Chondrocyte (in vitro differentiated cells): ENCODE data around the gene C6orf15. TPM values are rescaled to one million over a fixed set of nuclear protein-coding genes. Genes with fewer than 3 reads are reported as not detected.

Experiments used
- DNase-seq: peaks from one replicate; pipeline ENCODE4 v3.0.0; 2021; ENCODE audit warnings: mixed read lengths, low spot score
- H3K27ac Mint-ChIP-seq: one replicate; pipeline ENCODE4 v1.8.0; 2021; ENCODE audit warnings: mild to moderate bottlenecking, moderate library complexity, mixed read lengths; ENCODE audit not compliant: unreplicated experiment
- H3K27me3 Mint-ChIP-seq: 2 replicates; pipeline ENCODE4 v1.8.0; 2021; ENCODE audit warnings: low read depth, mixed read lengths
- H3K36me3 Mint-ChIP-seq: 2 replicates; pipeline ENCODE4 v1.8.0; 2021; ENCODE audit warnings: low read depth, mixed read lengths
- H3K4me1 Mint-ChIP-seq: 2 replicates; pipeline ENCODE4 v1.8.0; 2021; ENCODE audit warnings: low read depth, mild to moderate bottlenecking, mixed read lengths
- H3K4me3 Mint-ChIP-seq: one replicate; pipeline ENCODE4 v1.8.0; 2021; ENCODE audit warnings: mild to moderate bottlenecking, moderate library complexity, mixed read lengths; ENCODE audit not compliant: unreplicated experiment
- H3K9me3 Mint-ChIP-seq: 2 replicates; pipeline ENCODE4 v1.8.0; 2021; ENCODE audit warnings: low read depth, mixed read lengths
- total RNA-seq: library from RNA; stranded (reverse); gene quantifications from 3 replicates; pipeline ENCODE4 v1.2.1, GENCODE V29; 2021
- TF ChIP-seq, protein P1 (sequence below): fragments of 200-600 bp; sonication (generic); IDR thresholded peaks from 2 replicates; pipeline ENCODE4 v1.5.0; 2021; ENCODE audit warnings: antibody characterized with exemption, mild to moderate bottlenecking, moderate library complexity

Gene C6orf15
- total RNA-seq, 1 donor from 2014 or later: 0.37 TPM

DNA sequence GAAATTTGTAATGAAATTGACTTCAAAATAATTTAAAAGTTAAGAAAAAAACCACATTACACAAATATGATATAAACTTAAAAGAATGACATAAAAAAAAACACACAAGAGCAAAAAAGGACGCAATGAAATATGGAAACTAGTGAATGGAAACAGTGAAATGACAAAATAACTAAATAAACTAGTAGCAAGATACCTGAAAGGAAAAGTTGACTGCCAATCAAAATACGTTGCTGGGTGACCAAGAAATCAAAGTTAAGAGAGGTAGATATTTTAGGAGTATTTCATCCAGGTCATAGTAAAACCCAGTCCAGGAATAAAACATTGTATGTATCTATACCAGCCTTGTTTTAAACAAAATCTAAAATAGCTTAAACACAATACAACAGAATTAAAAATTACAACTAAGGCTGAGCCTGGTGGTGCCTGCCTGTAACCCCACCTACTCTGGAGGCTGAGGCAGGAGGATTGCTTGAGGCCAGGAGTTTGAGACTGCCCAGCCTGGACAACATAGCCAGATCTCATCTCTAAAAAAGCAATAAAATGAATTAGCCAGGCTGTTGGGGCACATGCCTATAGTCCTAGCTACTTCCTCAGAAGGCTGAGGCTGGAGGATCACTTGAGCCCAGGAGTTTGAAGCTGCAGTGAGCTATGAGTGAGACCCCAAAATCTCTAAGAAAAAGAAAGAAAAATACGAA is 22.0 kb downstream of the C6orf15 start:
- H3K4me3 Mint-ChIP-seq: no peak overlapping the region
- no peak overlapping the region for H3K27ac Mint-ChIP-seq
- no peak for DNase-seq
- no peaks in the 10 kb centered on the region for H3K9me3 Mint-ChIP-seq
- TF ChIP-seq, protein P1, sequence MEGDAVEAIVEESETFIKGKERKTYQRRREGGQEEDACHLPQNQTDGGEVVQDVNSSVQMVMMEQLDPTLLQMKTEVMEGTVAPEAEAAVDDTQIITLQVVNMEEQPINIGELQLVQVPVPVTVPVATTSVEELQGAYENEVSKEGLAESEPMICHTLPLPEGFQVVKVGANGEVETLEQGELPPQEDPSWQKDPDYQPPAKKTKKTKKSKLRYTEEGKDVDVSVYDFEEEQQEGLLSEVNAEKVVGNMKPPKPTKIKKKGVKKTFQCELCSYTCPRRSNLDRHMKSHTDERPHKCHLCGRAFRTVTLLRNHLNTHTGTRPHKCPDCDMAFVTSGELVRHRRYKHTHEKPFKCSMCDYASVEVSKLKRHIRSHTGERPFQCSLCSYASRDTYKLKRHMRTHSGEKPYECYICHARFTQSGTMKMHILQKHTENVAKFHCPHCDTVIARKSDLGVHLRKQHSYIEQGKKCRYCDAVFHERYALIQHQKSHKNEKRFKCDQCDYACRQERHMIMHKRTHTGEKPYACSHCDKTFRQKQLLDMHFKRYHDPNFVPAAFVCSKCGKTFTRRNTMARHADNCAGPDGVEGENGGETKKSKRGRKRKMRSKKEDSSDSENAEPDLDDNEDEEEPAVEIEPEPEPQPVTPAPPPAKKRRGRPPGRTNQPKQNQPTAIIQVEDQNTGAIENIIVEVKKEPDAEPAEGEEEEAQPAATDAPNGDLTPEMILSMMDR: no peak
- H3K36me3 Mint-ChIP-seq: no peaks in the 10 kb centered on the region
- no peaks in the 10 kb centered on the region for H3K27me3 Mint-ChIP-seq
- H3K4me1 Mint-ChIP-seq: peaks cover 16% of the 10 kb centered on the region

DNA sequence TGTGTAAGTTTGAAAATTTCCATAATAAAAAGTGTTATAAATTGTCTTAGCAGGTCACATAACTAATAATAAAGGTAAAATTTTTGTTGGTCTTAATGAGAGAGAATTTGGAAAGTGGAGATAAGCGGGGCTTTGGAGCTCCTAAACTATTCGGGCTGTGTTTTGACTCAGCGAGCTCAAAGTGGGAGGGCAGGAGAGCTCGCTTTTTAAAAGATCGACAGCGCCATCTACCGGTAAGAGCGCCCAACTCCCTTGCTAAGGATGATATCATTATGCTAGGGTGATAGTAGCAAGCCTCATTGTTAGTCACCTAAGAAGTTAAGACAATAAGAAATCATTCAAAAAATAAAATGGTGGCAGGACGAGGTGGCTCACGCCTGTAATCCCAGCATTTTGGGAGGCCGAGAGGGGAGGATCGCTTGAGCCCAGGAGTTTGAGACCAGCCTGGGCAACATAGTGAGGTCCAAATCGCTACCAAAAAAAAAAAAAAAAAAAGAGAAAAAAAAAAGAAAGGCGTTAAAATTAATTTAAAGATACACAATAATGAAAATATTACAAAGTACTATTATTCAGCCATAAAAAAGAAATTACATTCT is 24.8 kb downstream of the C6orf15 start:
- Mint-ChIP-seq H3K9me3 (no peaks in the 10 kb centered on the region), H3K27me3 (no peaks in the 10 kb centered on the region), H3K27ac (peak overlapping the region; percentile 81), H3K36me3 (no peaks in the 10 kb centered on the region), H3K4me1 (peaks cover 30% of the 10 kb centered on the region), H3K4me3 (peak overlapping the region; percentile 32)
- DNase-seq: no peak
- TF ChIP-seq, protein P1: peak; percentile 88

DNA sequence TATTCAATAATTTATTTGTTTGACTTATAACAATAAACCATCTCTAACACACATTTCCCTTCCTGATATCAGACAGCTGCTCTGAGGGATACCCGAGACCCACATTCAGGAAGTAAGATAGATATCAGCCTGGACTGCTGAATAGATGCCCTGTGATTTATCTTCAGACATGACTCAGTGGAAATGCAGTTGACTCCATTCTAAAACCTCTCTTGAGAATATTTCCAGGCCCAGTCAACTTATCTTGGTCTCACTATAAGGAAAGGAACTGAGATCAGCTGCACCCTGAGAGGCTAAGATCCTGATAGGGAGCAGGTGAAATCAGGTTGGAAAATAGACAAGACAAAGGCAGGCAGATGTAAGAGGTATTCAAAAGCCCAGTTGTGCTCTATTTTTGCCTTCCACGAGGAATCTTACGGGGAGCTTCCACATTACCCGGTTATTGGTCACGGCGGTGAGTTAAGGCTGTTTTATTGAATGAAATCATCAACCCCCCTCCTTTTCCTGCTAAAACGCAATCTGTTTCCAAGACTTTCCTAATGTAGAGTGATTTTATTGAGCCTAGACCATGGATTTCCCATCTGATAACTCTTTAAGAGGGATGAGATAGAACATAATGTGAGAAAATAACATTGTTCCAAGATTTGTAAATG is 25.5 kb downstream of the C6orf15 start:
- Mint-ChIP-seq H3K27me3 (no peaks in the 10 kb centered on the region), H3K4me3 (no peak overlapping the region), H3K4me1 (peaks cover 30% of the 10 kb centered on the region), H3K27ac (peak overlapping the region; percentile 81), H3K9me3 (no peaks in the 10 kb centered on the region), H3K36me3 (no peaks in the 10 kb centered on the region)
- TF ChIP-seq, protein P1: no peak
- no peak for DNase-seq

DNA sequence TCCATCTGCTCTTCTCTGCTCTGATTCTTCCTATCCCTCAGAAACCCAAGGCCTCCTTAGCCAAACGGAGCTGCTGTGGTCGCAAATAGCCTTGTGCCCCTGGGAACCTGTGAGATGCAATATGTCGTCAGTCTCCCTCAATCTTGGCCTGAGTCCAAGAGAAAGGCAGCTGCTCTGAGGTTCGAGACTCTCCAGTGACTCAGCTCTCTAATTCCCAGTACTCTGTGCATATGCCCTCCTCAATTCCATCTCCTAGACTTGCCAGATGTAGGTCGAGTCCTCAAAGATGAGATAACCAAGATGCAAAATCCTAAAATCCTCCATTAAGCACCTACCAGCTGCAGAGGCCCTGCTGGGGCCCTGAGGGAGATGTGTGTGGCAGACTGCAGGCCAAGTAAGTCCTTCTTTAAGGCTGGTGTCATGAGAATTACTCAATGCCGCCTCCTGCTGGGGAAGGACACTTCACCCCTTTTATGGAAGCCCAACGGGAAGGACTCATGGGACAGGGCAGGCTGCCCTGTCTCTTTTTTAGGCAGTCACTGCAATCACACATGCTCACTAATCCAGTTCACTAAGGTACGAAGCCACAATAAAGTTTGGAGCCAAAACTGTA is 28.5 kb downstream of the C6orf15 start:
- no peak overlapping the region for H3K4me3 Mint-ChIP-seq
- DNase-seq: no peak
- H3K27ac Mint-ChIP-seq: peak overlapping the region; percentile 93
- H3K27me3 Mint-ChIP-seq: no peaks in the 10 kb centered on the region
- H3K9me3 Mint-ChIP-seq: no peaks in the 10 kb centered on the region
- TF ChIP-seq, protein P1: peak; percentile 76
- peaks cover 38% of the 10 kb centered on the region for H3K4me1 Mint-ChIP-seq
- H3K36me3 Mint-ChIP-seq: no peaks in the 10 kb centered on the region

DNA sequence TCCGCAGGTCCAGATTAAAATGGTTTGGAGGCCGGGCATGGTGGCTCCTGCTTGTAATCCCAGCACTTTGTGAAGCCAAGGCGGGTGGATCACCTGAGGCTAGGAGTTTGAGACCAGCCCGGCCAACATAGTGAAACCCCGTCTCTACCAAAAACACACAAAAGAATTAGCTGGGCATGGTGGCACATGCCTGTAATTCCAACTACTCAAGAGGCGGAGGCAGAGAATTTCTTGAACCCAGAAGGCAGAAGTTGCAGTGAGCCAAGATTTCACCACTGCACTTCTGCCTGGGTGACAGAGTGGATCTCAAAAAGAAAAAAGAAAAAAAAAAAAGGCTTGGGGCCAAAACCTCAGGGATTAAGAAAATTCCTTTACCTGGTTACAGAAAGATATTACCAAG is 30.5 kb downstream of the C6orf15 start:
- Mint-ChIP-seq H3K4me1 (peaks cover 30% of the 10 kb centered on the region), H3K36me3 (no peaks in the 10 kb centered on the region), H3K4me3 (no peak overlapping the region), H3K27ac (no peak overlapping the region), H3K9me3 (no peaks in the 10 kb centered on the region), H3K27me3 (no peaks in the 10 kb centered on the region)
- no peak for DNase-seq
- TF ChIP-seq, protein P1: no peak
